Common myeloid progenitor, CD34-positive (primary cell): ENCODE measurements around the gene BARX1.

Experiments used
- CTCF ChIA-PET: fragments of 350-600 bp; sonication (Branson Sonifier 250); formaldehyde crosslinking; loops from one replicate; lab custom pipeline; 2021; ENCODE audit warnings: antibody characterized with exemption; lab: Charles Lee
- POLR2A ChIA-PET: fragments of 350-600 bp; sonication (Branson Sonifier 250); formaldehyde crosslinking; loops from one replicate; lab custom pipeline; 2021; ENCODE audit warnings: antibody characterized with exemption; lab: Charles Lee
- DNase-seq, 3 donors: peaks; one replicate each; pipeline versions ENCODE4 v3.0.0 to v3.0.0-alpha.2; 2013
- H3K27ac ChIP-seq, 2 experiments: 1 replicate in 1 of 2; 2 replicates in 1 of 2; pipeline ENCODE4 v1.7.0; 2013; ENCODE audit warnings: inconsistent platforms in 2 of 2, low read length in 2 of 2, mild to moderate bottlenecking in 2 of 2, low read depth in 1 of 2, moderate library complexity in 1 of 2; ENCODE audit not compliant: severe bottlenecking in 2 of 2, insufficient read depth in 1 of 2, poor library complexity in 1 of 2
- H3K27me3 ChIP-seq, 5 experiments: replicated peaks in 2 of 5; 1 replicate in 3 of 5; 2 replicates in 2 of 5; pipeline versions ENCODE4 v1.6.1 to v1.7.0; 2013; ENCODE audit warnings: low read length in 4 of 5, mild to moderate bottlenecking in 2 of 5, moderate library complexity in 2 of 5, inconsistent platforms in 1 of 5; ENCODE audit not compliant: insufficient read depth in 5 of 5, control insufficient read depth in 4 of 5
- H3K36me3 ChIP-seq, 4 experiments: 1 replicate in 2 of 4; 2 replicates in 2 of 4; pipeline versions ENCODE4 v1.6.1 to v1.7.0; 2013; ENCODE audit warnings: low read length in 3 of 4, control low read depth in 1 of 4, mild to moderate bottlenecking in 1 of 4; ENCODE audit not compliant: control insufficient read depth in 4 of 4, insufficient read depth in 4 of 4
- H3K4me1 ChIP-seq, 4 experiments: 1 replicate in 3 of 4; 2 replicates in 1 of 4; pipeline versions ENCODE4 v1.6.1 to v1.7.1; 2013; ENCODE audit warnings: low read length in 3 of 4, mild to moderate bottlenecking in 3 of 4, control low read depth in 1 of 4, inconsistent platforms in 1 of 4, moderate library complexity in 1 of 4; ENCODE audit not compliant: control insufficient read depth in 4 of 4, insufficient read depth in 4 of 4; ENCODE audit errors: control extremely low read depth in 1 of 4
- H3K4me3 ChIP-seq, 7 experiments: 1 replicate in 4 of 7; 2 replicates in 3 of 7; pipeline versions ENCODE4 v1.5.1 to v1.7.0; 2013; ENCODE audit warnings: mild to moderate bottlenecking in 7 of 7, low read length in 6 of 7, moderate library complexity in 6 of 7, inconsistent platforms in 2 of 7, low read depth in 2 of 7, control low read depth in 1 of 7; ENCODE audit not compliant: insufficient read depth in 4 of 7, control insufficient read depth in 1 of 7; ENCODE audit errors: extremely low read depth in 1 of 7
- H3K9me3 ChIP-seq, 5 experiments: 1 replicate in 4 of 5; 2 replicates in 1 of 5; pipeline versions ENCODE4 v1.6.1 to v1.7.1; 2013; ENCODE audit warnings: low read length in 4 of 5, mild to moderate bottlenecking in 2 of 5, inconsistent platforms in 1 of 5, low read depth in 1 of 5, moderate library complexity in 1 of 5; ENCODE audit not compliant: control insufficient read depth in 4 of 5, insufficient read depth in 2 of 5; ENCODE audit errors: control extremely low read depth in 1 of 5
- WGBS: methylation state at CpG from one replicate; pipeline ENCODE4 v1.1.5; 2013; ENCODE audit not compliant: insufficient coverage; 5-methylcytosine and 5-hydroxymethylcytosine counted together

The BARX1 gene

GRCh38 chr9:93952119-93952783 is 2.9 kb downstream of the BARX1 start:
- H3K4me3 ChIP-seq = peak overlapping the region in 2 of 7 experiments; percentile 13 to 23
- peaks cover 0 to 97% (median 71%) of the 10 kb centered on the region in 5 experiments for H3K27me3 ChIP-seq
- DNase-seq = no peak
- CTCF ChIA-PET = interaction anchor here (1.5 kb wide), 1 partner anchor 11 kb away, joined by 6 read pairs; no protein-coding TSS in a partner anchor
- H3K4me1 ChIP-seq = peaks cover 0 to 57% (median 36%) of the 10 kb centered on the region in 4 experiments
- H3K36me3 ChIP-seq = no peaks in the 10 kb centered on the region
- POLR2A ChIA-PET = interaction anchor here (1.4 kb wide), 1 partner anchor 9 kb away, joined by 3 read pairs; no protein-coding TSS in a partner anchor
- H3K9me3 ChIP-seq = peaks cover 0 to 5% (median 4%) of the 10 kb centered on the region in 5 experiments
- H3K27ac ChIP-seq = no peak overlapping the region
- WGBS = 3% methylated on average over 29 of the region's 39 CpGs

- Histone ChIP-seq H3K4me1 (peaks cover 0 to 57% (median 36%) of the 10 kb centered on the region in 4 experiments), H3K9me3 (peaks cover 0 to 5% (median 4%) of the 10 kb centered on the region in 5 experiments), H3K27ac (no peak overlapping the region), H3K27me3 (peaks cover 0 to 97% (median 70%) of the 10 kb centered on the region in 5 experiments), H3K36me3 (no peaks in the 10 kb centered on the region), H3K4me3 (peak overlapping the region in 2 of 7 experiments; percentile 1 to 13)
- 4% methylated on average over 38 of the region's 39 CpGs for WGBS
- ChIA-PET POLR2A (no interaction called here), CTCF (no interaction called here)
- no peak for DNase-seq
These were observed 3.5 kb downstream of the BARX1 start for GRCh38 chr9:93951655-93952118.

- peak overlapping the region in 5 of 7 experiments; percentile 21 to 63 (median 48) for H3K4me3 ChIP-seq
- H3K36me3 ChIP-seq = no peaks in the 10 kb centered on the region
- ChIA-PET CTCF (interaction anchor here (1.4 to 2.3 kb wide), 2 partner anchors 13 to 269 kb away, joined by 3 to 7 read pairs; no protein-coding TSS in a partner anchor), POLR2A (no interaction called here)
- 2% methylated on average over 30 of the region's 47 CpGs for WGBS
- H3K9me3 ChIP-seq = peaks cover 0 to 4% (median 0%) of the 10 kb centered on the region in 5 experiments
- H3K27ac ChIP-seq = no peak overlapping the region
- peaks cover 0 to 97% (median 66%) of the 10 kb centered on the region in 5 experiments for H3K27me3 ChIP-seq
- peaks cover 0 to 59% (median 38%) of the 10 kb centered on the region in 4 experiments for H3K4me1 ChIP-seq
- DNase-seq = no peak
These were observed 4.2 kb downstream of the BARX1 start for GRCh38 chr9:93950619-93951601.

DNA sequence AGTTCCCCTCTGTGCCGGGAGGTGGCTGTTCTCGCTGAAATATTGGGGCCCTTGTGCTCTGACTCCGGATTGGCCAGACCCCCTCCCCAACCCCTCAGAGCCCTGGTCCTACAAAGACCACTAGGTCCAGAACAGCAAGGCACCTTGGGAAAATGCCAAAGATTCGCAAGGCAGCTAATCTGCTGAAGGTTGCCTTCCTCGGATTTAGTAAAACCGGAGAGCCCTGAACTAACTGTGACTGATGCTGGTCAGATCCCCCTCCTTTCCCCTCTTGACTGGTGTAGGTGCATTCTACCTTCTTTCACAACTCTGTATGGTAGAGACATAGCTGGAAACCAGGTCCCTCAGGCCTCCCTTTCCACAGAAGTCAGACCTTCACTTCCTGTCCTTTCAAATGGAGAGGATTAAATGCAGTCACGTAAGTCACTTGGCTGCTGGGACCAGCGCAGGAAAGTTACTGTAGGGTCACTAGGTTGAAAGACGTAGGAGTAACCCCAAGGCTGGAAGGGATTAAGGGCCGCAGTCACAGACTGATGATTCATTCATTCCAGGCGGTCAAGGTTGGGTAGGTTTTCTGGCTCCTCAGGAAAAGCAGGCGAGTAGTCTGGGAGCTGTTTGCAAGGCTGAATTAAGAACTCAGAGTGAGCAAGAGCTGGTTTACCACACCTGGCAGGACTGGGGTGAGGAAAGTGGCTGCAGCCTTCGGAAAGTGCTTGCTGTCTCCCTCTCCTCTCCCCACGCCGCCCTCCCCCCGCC is 5.3 kb downstream of the BARX1 start:
- ChIA-PET CTCF (interaction anchor here (0.7 to 2.3 kb wide), 4 partner anchors 11 to 268 kb away, joined by 3 to 7 read pairs (median 4); no protein-coding TSS in a partner anchor), POLR2A (no interaction called here)
- no peak for DNase-seq
- Histone ChIP-seq H3K36me3 (no peaks in the 10 kb centered on the region), H3K9me3 (peaks cover 0 to 8% (median 4%) of the 10 kb centered on the region in 5 experiments), H3K4me1 (peaks cover 0 to 58% (median 38%) of the 10 kb centered on the region in 4 experiments), H3K4me3 (no peak overlapping the region), H3K27ac (no peak overlapping the region), H3K27me3 (peaks cover 3 to 100% (median 67%) of the 10 kb centered on the region in 5 experiments)
- WGBS = 15% methylated on average over 10 of the region's 16 CpGs

DNA sequence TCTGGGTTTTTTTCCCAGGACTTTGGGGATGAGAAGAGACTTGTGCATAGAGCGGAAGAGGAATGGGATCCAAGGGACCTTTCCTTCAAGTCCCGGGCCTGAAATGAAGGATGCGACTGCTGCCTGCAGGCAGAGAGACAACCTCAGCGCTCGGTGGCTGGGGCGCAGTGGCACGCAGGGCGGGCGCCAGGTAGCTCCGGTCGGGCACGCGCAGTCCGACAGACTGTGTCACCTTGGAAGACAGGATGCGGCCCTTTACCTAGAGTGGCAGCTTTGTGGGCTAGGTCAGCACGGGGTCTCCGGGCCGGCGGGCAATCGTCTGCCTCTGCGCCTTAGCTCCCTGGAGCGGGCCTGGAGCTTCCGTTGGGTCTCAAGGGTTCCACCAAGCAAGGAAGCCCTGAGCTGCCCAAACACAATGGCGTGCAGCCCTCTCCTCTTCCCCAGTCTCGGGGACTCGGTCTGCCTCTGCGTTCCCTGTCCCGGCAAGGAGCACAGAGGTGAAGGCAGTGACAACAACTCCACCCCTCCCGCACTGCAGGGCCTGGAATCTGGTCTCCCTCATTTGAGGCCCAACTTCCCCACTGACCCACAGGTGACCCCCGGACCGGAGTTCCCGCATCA is 6.0 kb downstream of the BARX1 start:
- DNase-seq = no peak
- Histone ChIP-seq H3K27me3 (peaks cover 8 to 100% (median 67%) of the 10 kb centered on the region in 5 experiments), H3K9me3 (peaks cover 0 to 8% (median 4%) of the 10 kb centered on the region in 5 experiments), H3K4me3 (no peak overlapping the region), H3K36me3 (no peaks in the 10 kb centered on the region), H3K27ac (no peak overlapping the region), H3K4me1 (peaks cover 0 to 53% (median 34%) of the 10 kb centered on the region in 4 experiments)
- WGBS = 6% methylated on average over 29 of the region's 32 CpGs
- ChIA-PET CTCF (interaction anchor here (0.8 to 2.3 kb wide), 4 partner anchors 10 to 268 kb away, joined by 3 to 7 read pairs (median 4); no protein-coding TSS in a partner anchor), POLR2A (no interaction called here)
